Activated T-cell treated with anti-CD3 and anti-CD28 coated beads, Interleukin-2, amount 50 U/mL, for 4 hours (primary cell): Measurements from ENCODE around the gene RAB14. TPM values are rescaled to one million over a fixed set of nuclear protein-coding genes. Genes with fewer than 3 reads are reported as not detected.

Experiments used
- ATAC-seq, 2 donors: fragments of 200-7000 bp; cut with Tn5 transposase; one replicate each; pipeline ENCODE4 v1.10.0; 2021
- DNase-seq: peaks from one replicate; pipeline ENCODE4 v3.0.0-alpha.2; 2020
- H3K27me3 Mint-ChIP-seq: one replicate; pipeline ENCODE4 v1.8.0; 2021; ENCODE audit warnings: low read depth, mixed read lengths
- H3K36me3 Mint-ChIP-seq: one replicate; pipeline ENCODE4 v1.8.0; 2022; ENCODE audit warnings: mixed read lengths; ENCODE audit not compliant: insufficient read depth
- H3K4me1 Mint-ChIP-seq: one replicate; pipeline ENCODE4 v1.8.0; 2021; ENCODE audit warnings: low read depth, mixed read lengths
- H3K4me3 Mint-ChIP-seq: one replicate; pipeline ENCODE4 v1.8.0; 2021; ENCODE audit warnings: mild to moderate bottlenecking, moderate library complexity, mixed read lengths
- H3K9me3 Mint-ChIP-seq: one replicate; pipeline ENCODE4 v1.8.0; 2021; ENCODE audit warnings: mixed read lengths
- total RNA-seq, 3 donors: library from RNA; stranded (reverse); gene quantifications; one replicate each; pipeline ENCODE4 v1.2.1, GENCODE V29; 2021

The RAB14 gene
- total RNA-seq, result 10 to 100 TPM; 53.9 to 60.5 (median 59.6) TPM

DNA sequence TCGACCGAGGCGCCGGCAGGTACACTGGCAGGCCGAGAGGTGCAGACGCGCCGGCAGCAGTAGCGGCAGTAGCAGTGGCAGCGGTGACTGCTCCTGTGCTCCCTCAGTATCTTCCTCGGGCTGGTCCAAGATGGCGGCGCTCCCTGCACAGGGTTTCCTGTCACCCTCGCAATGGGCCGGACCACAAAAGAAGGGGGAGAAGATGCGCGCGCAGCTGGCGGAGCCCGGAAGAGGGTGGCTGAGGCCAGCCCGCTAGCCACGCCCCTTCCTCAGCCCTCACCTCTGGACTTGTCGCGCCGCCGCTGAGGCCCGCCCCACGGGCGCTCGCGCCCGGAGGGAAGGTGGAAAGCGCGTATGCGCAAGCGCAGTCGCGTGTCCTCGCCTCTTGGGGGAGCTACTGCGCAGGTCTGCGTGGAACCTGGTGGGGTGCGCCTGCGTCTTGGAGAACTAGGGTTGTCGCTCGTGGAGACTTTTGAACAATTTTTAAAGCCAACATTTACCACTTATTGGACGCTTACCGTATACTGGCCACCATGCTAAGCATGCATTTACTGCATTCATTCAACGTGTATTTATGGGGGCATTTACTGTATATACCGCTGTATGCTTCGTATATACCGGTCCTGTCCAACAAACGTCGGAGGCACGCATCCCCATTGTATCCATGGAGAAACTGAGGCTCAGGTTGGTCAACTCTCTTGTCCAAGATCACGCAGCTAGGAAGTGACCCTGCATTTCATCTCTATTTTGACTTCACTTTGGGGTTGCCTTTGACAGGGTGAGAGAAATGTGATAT is at the start of gene RAB14:
RAB14 (minus strand) TSS at position 132 of the 796 bp plus-strand sequence. CDS start 8,457 bp downstream, outside the sequence.
- no peaks in the 10 kb centered on the region for H3K27me3 Mint-ChIP-seq
- no peaks in the 10 kb centered on the region for H3K9me3 Mint-ChIP-seq
- peak; percentile 100 for DNase-seq
- peak; percentile 90 to 93 for ATAC-seq
- peaks cover 4% of the 10 kb centered on the region for H3K36me3 Mint-ChIP-seq
- peaks cover 44% of the 10 kb centered on the region for H3K4me1 Mint-ChIP-seq
- peak within 1 kb of the TSS; percentile 95 for H3K4me3 Mint-ChIP-seq

- H3K4me1 Mint-ChIP-seq, result no peaks in the 10 kb centered on the region
- ATAC-seq (no peak), DNase-seq (no peak)
- H3K36me3 Mint-ChIP-seq, result peaks cover 2% of the 10 kb centered on the region
- H3K9me3 Mint-ChIP-seq, result no peaks in the 10 kb centered on the region
- no peak overlapping the region for H3K4me3 Mint-ChIP-seq
- no peaks in the 10 kb centered on the region for H3K27me3 Mint-ChIP-seq
Measured at GRCh38 chr9:121249563-121249962, 47.9 kb upstream of the RAB14 start.

- DNase-seq (no peak), ATAC-seq (no peak)
- peaks cover 16% of the 10 kb centered on the region for H3K36me3 Mint-ChIP-seq
- no peaks in the 10 kb centered on the region for H3K4me1 Mint-ChIP-seq
- H3K27me3 Mint-ChIP-seq, result no peaks in the 10 kb centered on the region
- no peak overlapping the region for H3K4me3 Mint-ChIP-seq
- H3K9me3 Mint-ChIP-seq, result peaks cover 13% of the 10 kb centered on the region
Measured at GRCh38 chr9:121246821-121247561, 45.3 kb upstream of the RAB14 start.

DNA sequence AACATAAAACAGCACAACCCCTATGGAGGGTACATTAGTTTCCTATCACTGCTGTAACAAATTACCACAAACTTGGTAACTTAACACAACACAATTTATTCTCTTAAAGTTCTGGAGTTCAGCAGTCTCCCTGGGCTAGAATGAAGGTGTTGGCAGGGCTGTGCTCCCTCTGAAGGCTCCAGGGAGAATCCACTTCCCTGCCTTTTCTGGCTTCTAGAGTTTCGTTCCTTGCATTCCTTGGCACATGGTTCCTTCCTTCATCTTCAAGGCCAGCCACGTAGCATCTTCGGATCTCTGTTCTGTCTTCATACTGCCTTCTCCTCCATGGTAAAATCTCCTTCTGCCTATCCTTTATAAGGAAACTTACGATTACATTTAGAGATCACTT is 41.3 kb upstream of the RAB14 start:
- no peaks in the 10 kb centered on the region for H3K4me1 Mint-ChIP-seq
- no peaks in the 10 kb centered on the region for H3K27me3 Mint-ChIP-seq
- peaks cover 29% of the 10 kb centered on the region for H3K36me3 Mint-ChIP-seq
- peaks cover 13% of the 10 kb centered on the region for H3K9me3 Mint-ChIP-seq
- ATAC-seq (no peak), DNase-seq (no peak)
- H3K4me3 Mint-ChIP-seq, result no peak overlapping the region

DNA sequence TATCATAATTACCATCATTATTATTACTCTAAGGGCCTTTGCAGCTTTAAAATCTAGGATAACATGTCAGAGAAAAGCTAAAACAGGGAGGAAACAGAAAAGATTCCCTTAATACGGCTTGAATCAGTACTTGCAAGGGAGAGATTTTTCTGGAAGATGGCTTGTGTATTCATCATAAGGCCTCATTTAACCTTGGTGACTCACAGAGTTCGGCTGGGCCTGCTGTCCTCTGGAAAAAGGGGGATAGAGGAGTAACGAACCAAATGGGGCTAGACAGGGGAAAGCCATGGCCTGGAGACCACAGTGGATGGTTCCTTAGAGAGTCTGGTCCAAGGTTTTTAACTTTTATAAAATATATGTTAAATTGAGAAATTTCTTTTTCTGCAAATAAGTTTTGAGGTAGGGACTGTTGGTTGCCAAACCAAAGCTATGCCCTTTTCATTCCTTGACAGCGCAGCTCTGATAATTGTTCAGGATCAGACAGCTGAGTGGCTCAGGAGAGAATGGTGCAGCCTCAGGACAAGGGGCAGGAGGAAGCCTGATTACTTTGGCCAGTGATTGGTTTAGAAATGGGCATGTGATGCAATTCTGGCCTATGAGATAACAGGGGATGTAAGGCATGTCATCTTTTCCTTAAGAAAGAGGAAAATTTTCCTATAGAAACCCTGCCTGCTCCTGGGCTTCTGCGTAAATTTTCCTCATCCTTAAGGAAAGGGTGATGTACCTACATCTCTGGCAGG is 40.7 kb upstream of the RAB14 start:
- DNase-seq (no peak), ATAC-seq (no peak)
- Mint-ChIP-seq H3K4me3 (no peak overlapping the region), H3K27me3 (no peaks in the 10 kb centered on the region), H3K36me3 (peaks cover 29% of the 10 kb centered on the region), H3K4me1 (no peaks in the 10 kb centered on the region), H3K9me3 (peaks cover 13% of the 10 kb centered on the region)

- Mint-ChIP-seq H3K4me3 (no peak overlapping the region), H3K36me3 (peaks cover 29% of the 10 kb centered on the region), H3K9me3 (peaks cover 13% of the 10 kb centered on the region), H3K4me1 (no peaks in the 10 kb centered on the region), H3K27me3 (no peaks in the 10 kb centered on the region)
- DNase-seq (no peak), ATAC-seq (no peak)
Measured at GRCh38 chr9:121240472-121241135, 38.9 kb upstream of the RAB14 start.

DNA sequence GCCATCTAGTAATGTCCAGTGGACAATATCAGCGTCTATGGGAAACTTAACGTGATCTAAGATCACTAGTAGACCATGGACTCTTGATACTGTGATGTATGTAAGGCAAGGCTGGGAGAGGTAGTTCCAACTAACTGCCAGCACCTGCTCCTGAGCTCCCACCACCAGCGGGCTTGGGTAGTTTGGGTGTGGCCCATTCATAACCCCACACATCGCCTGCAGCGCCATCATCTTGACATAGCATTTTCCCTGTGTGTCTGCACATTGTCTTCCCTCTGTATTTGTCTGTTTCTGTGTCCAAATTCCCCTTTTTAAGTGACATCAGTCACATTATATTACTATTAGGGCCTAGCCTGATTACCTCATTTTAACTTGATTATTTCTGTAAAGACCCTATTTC is 38.2 kb upstream of the RAB14 start:
- Mint-ChIP-seq H3K9me3 (peaks cover 13% of the 10 kb centered on the region), H3K36me3 (peaks cover 29% of the 10 kb centered on the region), H3K4me1 (no peaks in the 10 kb centered on the region), H3K27me3 (no peaks in the 10 kb centered on the region), H3K4me3 (no peak overlapping the region)
- DNase-seq (no peak), ATAC-seq (no peak)

DNA sequence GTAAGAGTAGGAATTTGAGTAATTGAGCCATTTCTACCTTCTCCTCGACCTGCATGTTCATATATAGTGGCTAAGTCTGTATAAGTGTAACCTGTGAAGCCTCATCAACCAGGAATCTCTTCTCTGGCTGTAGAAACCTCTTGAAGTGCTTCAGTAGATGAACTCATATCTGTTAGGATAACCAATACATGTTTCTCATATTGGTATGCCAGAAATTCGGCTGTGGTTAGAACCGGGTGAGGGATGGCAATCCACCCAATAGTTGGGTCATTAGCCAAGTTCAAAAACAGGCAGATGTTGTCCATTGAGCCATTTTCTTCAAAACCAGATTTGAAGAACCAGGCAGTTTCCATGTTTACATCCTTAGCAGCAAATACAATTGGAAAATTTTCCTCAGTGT is 37.4 kb upstream of the RAB14 start:
- no peaks in the 10 kb centered on the region for H3K4me1 Mint-ChIP-seq
- ATAC-seq, result no peak
- H3K9me3 Mint-ChIP-seq, result peaks cover 8% of the 10 kb centered on the region
- no peak for DNase-seq
- no peak overlapping the region for H3K4me3 Mint-ChIP-seq
- H3K36me3 Mint-ChIP-seq, result peaks cover 25% of the 10 kb centered on the region
- no peaks in the 10 kb centered on the region for H3K27me3 Mint-ChIP-seq

GRCh38 chr9:121237916-121238315 is 36.2 kb upstream of the RAB14 start:
- Mint-ChIP-seq H3K4me1 (no peaks in the 10 kb centered on the region), H3K36me3 (peaks cover 17% of the 10 kb centered on the region), H3K9me3 (no peaks in the 10 kb centered on the region), H3K4me3 (no peak overlapping the region), H3K27me3 (no peaks in the 10 kb centered on the region)
- no peak for DNase-seq
- ATAC-seq, result no peak

DNA sequence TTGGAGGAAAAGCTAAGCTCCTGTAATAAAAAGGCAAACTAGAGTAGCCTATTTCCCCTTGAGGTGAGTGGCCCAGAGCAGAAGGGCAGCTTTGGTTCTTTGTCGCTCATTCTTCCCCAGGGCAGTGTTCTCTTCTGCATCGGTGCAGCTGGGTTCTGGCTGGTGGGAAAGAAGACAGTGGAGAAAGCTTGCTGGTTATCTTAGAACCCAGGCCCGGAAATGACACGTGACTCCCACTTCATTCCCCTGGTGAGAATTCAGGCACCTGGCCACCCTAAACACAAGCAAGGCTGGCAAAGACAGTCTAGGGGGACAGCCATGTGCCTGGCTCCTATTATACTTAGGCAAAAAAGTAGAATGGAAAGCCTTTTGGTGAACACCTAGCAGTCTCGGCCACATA is 33.8 kb upstream of the RAB14 start:
- no peaks in the 10 kb centered on the region for H3K4me1 Mint-ChIP-seq
- H3K36me3 Mint-ChIP-seq, result peaks cover 15% of the 10 kb centered on the region
- DNase-seq (no peak), ATAC-seq (no peak)
- no peaks in the 10 kb centered on the region for H3K9me3 Mint-ChIP-seq
- no peaks in the 10 kb centered on the region for H3K27me3 Mint-ChIP-seq
- no peak overlapping the region for H3K4me3 Mint-ChIP-seq

DNA sequence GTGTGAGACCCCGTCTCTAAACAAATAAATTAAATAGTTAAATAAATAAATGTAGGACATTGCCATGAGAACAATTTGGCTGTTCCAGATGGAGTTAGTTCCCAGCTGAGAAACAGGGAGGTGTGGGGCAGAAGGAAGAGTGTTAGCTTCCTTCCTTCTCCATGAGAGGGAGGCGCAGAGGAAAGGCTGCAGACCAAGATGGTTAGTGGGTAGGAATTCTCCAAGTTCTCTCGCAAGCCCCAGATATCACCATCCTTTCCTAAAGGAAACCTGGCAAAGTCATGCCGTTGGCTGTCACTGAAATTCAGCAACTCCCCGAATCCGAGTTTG is 33.1 kb upstream of the RAB14 start:
- no peak overlapping the region for H3K4me3 Mint-ChIP-seq
- no peaks in the 10 kb centered on the region for H3K9me3 Mint-ChIP-seq
- peaks cover 14% of the 10 kb centered on the region for H3K36me3 Mint-ChIP-seq
- H3K27me3 Mint-ChIP-seq, result no peaks in the 10 kb centered on the region
- DNase-seq (no peak), ATAC-seq (no peak)
- no peaks in the 10 kb centered on the region for H3K4me1 Mint-ChIP-seq

- Mint-ChIP-seq H3K4me1 (no peaks in the 10 kb centered on the region), H3K9me3 (no peaks in the 10 kb centered on the region), H3K27me3 (no peaks in the 10 kb centered on the region), H3K36me3 (peaks cover 14% of the 10 kb centered on the region), H3K4me3 (no peak overlapping the region)
- DNase-seq (no peak), ATAC-seq (no peak)
Measured at GRCh38 chr9:121233906-121234831, 32.5 kb upstream of the RAB14 start.

GRCh38 chr9:121232251-121232650 is 30.6 kb upstream of the RAB14 start:
- no peak for DNase-seq
- H3K9me3 Mint-ChIP-seq, result no peaks in the 10 kb centered on the region
- no peak overlapping the region for H3K4me3 Mint-ChIP-seq
- no peaks in the 10 kb centered on the region for H3K27me3 Mint-ChIP-seq
- no peak for ATAC-seq
- peaks cover 2% of the 10 kb centered on the region for H3K4me1 Mint-ChIP-seq
- H3K36me3 Mint-ChIP-seq, result peaks cover 8% of the 10 kb centered on the region
